NOMO-1 (cell line): ENCODE measurements around the gene RNF149.
A peak's percentile ranks its signal among the peaks of the same experiment; 100 is the strongest.
"Not testable (repeated sequence)": the region's sequence is repeated elsewhere in the genome, so short reads cannot be mapped to it uniquely, and the experiment has no call there.

ENCODE experiments used
- DNase-seq, 2 experiments: peaks; one replicate each; lab custom pipeline; 2025; ENCODE audit not compliant: unreplicated experiment in 2 of 2; lab: John Stamatoyannopoulos, UW

RNF149 gene

DNA sequence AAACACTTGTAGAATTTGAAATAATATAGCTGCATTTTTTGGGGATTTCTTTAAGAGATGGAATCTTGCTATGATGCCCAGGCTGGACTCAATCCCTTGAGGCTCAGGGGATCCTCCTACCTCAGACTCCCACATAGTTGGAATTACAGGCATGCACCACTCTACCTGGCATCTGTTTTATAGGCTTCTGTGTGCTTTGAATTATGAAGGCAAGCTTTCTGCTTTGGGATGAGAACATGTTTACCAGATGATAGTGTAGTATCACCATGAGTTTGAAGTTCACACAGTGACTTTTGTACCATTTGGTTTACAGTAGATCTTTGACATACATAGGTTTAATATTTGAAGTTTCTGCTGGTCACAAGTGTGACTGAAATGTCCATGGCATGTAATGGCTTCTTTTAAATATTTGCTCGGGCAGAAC is 45.1 kb downstream of the RNF149 start:
- DNase-seq: no peak

DNA sequence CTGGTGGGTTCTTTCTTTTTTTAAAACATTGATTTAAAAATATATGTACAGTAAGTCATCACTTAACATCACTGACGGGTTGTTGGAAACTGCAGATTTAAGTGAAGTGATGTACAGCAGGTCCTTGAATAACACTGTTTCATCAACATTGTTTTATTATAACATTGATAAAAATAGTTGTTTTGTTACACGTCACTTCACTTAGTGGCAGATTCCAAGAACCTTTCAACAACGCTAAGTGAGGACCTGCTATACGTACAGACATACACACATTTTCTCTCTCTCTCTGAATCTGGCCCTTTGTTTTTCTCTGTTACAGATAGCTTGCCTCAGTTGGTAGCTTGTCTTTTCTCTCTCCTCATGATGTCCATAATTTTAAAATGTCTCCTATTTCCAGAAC is 46.4 kb downstream of the RNF149 start:
- no peak for DNase-seq

DNA sequence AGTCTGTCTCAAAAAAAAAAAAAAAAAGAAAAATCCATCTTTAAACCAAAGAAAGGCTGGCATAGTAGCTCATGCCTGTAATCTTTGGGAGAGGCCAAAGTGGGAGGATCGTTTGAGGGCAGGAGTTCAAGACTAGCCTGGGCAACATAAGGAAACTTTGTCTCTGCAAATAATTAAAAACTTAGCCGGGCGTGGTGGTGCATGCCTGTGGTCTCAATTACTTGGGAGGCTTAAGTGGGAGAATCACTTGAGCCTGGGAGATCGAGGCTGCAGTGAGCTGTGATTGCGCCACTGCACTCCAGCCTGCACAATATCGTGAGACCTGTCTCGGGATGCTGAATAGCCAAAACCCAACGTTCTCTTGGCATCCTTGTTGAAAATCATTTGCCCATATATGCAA is 49.7 kb downstream of the RNF149 start:
- no peak for DNase-seq

DNA sequence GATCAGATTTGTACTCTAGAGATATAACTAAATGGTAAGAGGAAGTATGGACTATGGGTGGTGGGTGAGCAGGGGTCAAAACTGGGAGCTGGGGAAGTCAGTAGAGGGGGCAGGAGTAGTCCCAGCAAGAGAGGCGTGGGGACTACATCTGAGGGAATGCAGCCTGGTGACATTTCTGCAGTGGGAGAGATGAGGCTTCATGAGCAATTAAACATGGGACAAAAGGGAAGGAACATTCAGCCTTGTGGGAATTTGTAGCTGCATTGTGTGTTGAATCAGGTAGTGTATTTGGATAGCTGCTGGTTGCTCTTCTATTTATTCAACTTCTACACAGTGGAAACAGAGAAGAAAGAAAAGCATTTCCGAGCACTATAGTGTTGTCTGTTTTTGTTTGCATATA is 52.2 kb downstream of the RNF149 start:
- DNase-seq: no peak

DNA sequence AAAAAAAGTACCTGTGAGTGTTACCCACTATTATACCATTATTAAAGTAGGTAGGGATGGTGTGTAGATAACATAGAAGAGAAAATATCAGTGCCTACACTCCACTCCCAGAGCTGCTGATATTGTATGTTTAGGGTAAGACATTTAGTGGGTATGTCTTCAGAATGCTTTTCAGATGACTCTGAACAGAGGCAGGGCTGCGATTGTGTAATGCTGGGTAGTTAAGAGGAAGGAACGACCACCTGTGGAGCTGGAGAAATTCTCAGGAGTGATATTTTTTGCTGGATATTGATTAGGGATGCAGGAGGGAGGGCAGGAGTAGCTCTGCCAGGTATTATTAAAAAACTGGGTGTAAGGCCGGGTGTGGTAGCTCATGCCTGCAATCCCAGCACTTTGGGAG is 53.0 kb downstream of the RNF149 start:
- no peak for DNase-seq

DNA sequence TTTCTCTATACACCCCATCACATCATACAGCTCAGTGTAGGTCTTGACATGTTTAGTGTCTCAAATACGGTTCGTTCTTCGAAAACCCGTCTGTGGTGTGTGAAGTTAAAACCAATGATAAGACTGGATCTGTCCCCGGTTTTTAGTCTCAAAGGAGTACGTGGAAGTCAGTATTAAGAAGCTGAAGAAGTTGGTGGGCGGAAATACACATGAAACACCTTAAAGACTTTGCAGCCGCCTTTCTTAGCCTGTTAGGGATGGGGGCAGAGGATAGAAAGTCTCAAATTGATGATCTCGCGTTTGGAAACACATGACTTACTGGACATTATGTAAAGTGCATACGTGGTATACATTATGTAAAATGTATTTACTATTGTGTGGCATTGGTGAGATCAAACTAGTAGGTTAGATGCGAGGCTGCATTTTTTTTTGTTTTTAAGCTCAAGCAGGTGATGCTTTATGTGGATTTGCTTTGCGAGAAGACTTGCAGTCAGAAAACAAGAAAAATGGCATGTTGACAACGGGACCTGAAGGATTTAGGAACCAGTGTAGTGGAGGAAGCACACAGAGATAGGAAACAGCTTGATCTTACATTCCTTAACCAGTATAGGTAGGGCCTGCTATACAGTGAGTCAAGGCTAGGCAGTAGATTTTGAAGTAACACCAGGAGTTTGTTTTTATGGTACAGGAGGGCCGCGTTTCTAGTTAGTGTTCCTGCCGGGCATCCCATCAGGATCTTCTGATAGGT is 54.6 kb downstream of the RNF149 start:
- no peak for DNase-seq

DNA sequence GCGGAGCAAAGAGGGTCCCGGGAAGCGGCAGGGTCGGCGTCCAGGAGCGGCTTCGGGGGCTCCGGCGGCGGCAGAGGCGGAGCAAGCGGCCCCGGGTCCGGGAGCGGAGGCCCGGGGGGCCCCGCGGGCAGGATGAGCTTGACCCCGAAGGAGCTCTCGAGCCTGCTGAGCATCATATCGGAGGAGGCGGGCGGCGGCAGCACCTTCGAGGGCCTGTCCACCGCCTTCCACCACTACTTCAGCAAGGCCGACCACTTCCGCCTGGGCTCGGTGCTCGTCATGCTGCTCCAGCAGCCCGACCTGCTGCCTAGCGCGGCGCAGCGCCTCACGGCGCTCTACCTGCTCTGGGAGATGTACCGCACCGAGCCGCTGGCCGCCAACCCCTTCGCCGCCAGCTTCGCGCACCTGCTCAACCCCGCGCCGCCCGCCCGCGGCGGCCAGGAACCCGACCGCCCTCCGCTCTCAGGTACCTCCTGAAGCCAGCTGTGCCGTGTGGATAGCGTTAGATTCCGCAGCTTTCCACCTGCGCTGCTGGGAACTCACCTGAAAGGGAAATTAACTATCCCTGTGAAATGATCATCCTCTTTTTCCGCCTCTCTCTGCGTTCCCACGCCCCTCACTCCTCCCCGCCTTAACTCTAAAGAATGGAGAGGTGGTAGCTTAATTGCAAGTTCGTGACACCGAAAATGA is 55.3 kb downstream of the RNF149 start:
- peak; percentile 45 to 51 for DNase-seq

DNA sequence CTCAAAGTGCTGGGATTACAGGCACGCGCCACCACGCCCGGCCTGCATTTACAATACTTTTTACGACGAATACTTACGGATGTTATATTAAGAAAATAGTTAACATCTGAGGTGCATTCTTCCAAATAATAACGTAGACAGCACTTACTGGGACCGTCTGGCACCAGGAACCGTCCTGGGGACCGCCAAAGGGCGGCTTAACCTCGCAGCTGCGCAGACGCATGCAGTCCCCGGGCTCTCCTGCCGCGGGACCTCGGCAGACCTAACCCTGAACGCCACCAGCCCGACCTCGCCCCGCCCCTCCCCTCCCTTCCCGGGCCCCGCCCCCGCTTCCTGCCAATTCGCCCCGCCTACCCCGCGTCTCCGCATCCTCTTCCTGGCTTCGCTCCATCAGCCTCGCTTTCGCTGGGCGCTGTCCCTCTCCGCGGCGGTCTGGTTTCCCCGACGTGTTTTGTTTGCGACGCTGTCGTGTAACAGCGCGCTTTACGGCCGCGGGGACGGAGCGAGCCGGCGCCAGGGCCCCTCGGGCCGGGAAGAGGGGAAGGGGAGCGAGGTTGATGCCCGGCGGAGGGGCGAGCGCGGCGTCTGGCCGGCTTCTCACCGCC is 56.0 kb downstream of the RNF149 start, which contains the start of gene CNOT11:
Gene CNOT11 (plus strand): TSS at position 479 of the 605 bp plus-strand sequence. CDS start 79 bp downstream, at position 558.
- DNase-seq: peak; percentile 96 to 97

DNA sequence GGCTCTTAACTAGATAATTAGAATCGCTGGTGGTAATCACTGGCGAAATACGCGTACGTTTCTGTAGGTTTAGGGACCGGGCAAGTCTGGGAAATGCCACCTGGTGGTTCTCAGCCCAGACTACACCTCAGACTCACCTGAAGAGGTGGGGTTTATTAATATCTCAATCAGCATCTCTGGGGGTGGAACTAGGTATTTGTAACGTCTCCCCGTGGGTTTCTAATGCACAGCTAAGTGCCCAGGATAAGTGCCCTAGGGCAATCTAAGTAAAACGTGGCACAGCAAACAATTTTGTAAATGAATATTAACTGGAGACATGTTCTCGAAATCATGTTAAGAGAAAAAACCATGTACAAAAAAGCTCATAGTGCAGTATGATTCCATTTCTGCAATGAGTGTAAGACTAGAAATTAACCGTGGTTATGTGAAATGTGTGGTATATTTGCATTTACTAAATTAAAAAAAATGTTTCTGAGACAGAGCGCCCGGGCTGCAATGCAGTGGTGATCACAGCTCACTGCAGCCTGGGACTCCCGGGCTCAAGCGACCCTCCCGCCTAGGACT is 56.6 kb downstream of the RNF149 start:
- no peak for DNase-seq

DNA sequence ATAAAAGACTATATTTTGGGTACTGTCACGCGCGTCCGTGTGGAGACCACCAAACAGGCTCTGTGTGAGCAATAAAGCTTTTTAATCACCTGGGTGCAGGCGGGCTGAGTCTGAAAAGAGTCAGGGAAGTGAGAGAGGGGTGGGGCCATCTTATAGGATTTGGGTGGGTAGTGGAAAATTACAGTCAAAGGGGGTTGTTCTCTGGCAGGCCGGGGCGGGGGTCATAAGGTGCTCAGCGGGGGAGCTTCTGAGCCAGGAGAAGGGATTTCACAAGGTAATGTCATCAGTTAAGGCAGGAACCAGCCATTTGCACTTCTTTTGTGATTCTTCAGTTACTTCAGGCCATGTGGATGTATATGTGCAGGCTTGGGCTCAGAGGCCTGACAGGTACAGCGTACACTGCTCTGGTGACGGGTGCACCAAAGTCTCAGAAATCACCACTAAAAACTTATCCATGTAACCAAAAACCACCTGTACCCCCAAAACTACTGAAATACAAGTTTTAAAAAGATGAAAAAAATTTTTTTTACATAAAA is 57.2 kb downstream of the RNF149 start:
- not testable (repeated sequence) for DNase-seq

DNA sequence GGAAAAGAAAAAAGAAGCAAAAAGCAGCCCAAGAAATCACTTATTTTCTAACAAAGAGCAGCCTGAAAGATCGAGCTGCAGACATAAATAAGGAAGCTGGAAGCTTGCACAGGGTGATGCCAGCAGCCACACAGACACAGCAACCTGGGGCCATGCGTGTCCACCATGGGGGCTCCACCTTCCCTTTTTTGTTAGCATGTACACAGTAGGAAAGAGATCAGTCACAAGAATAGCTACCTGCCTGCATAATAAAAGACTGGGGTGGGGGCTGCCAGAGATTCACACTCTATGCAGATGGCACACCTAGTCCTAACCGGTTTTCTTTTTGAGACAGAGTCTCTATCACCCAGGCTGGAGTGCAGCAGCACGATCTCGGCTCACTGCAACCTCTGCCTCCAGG is 58.7 kb downstream of the RNF149 start:
- DNase-seq: no peak

DNA sequence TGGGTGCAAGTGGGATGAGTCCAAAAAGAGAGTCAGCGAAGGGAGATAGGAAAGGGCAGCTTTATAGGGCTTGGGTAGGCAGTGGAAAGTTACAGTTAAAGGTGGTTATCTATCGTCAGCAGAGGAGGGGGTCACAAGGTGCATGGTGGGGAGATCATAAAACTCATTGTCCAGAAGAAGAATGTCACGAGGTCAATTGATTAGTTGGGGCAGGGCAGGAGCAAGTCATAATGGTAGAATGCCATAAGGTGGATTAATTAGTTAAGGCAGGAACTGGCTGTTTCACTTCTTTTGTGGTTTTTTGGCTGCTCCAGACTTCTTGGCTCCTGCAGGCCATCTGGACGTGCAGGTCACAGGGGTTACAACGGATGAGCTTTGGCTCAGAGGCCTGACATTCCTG is 59.7 kb downstream of the RNF149 start:
- not testable (repeated sequence) for DNase-seq

DNA sequence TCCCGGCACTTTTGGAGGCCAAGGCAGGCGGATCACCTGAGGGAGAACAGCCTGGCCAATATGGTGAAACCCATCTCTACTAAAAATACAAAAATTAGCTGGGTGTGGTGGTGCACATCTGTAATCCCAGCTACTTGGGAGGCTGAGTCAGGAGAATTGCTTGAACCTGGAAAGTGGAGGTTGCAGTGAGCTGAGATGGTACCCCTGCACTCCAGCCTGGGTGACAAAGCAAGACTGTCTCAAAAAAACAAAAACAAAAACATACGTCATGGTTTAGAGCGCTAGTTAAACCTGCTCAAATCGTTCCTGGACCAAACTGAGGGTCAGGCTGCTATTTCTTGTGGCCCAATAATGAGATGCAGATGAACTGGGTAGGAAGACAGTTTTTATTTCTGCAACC is 63.0 kb downstream of the RNF149 start:
- not testable (repeated sequence) for DNase-seq

DNA sequence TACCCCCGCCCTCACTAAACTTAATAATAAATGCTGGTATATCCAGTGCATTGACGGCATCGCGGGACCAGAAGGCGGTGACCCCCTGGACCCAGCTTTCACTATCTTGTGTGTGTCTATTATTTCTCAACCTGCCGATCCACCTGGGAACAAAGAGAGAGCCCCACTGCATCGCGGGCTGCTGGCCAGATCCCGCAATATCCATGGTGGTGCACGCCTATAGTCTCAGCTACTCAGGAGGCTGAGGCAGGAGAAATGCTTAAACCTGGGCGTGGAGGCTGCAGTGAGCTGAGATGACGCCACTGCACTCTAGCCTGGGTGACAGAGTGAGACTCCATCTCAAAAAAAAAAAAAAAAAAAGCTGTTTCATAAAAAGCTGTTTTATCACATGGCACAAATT is 63.6 kb downstream of the RNF149 start:
- DNase-seq: not testable (repeated sequence)

DNA sequence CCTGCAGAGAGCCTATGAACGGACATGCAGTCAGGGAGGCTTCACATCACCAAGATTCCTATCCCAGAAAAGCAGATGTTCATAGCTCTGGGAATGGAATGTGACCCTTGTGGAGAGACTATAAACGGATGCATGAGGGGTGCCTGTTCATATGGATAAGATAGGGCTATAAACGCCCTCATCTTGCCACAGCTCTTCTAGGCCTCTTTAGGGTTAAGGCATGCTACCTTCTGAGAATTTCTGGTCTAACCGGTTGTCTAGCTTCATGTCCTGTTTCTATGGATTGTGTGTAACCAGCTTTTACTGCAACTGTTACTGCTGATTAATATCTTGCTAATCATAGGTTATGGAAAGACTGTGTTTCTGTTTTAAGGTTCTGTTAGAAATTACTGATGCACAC is 64.1 kb downstream of the RNF149 start:
- DNase-seq: not testable (repeated sequence)

DNA sequence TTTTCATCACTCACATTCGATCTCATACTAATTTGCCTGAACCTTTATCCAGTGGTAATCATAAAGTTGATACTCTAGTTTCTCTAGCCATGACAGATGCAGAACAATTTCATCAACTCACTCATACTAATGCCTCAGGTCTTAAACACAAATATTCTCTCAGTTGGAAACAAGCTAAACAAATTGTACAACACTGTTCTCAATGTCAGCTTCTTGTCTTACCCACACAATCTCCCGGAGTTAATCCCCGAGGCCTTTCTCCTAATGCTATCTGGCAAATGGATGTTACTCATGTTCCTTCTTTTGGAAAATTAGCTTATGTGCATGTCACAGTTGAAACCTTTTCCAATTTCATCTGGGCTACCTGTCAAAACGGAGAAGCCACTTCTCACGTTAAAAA is 67.3 kb downstream of the RNF149 start:
- no peak for DNase-seq

DNA sequence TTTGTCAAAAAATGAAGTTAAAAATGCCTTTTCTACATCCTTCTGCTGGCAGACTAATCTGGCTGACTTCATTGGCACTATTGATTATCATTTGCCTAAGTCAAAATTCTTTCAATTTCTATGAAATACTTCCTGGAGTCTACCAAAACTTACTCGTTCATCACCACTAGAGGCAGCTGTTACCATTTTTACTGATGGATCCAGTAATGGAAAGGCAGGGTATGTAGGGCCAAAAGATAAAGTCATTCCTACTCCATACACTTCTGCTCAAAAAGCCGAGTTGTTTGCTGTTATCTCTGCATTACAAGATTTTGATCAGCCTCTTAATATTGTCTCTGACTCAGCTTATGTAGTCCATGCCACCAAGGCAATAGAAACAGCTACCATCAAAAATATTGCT is 67.8 kb downstream of the RNF149 start:
- DNase-seq: not testable (repeated sequence)

DNA sequence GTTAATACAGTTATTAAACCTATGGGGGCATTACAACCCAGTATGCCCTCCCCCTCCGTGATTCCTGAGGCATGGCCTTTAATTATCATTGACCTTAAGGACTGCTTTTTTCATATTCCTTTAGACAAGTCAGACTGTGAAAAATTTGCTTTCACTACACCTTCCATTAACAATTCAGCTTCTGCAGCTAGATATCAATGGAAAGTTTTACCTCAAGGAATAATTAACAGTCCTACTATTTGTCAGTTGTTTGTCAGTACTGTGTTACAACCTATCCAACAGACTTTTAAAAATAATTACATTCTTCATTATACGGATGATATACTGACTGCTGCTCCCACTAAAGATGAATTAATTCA is 68.8 kb downstream of the RNF149 start:
- not testable (repeated sequence) for DNase-seq

DNA sequence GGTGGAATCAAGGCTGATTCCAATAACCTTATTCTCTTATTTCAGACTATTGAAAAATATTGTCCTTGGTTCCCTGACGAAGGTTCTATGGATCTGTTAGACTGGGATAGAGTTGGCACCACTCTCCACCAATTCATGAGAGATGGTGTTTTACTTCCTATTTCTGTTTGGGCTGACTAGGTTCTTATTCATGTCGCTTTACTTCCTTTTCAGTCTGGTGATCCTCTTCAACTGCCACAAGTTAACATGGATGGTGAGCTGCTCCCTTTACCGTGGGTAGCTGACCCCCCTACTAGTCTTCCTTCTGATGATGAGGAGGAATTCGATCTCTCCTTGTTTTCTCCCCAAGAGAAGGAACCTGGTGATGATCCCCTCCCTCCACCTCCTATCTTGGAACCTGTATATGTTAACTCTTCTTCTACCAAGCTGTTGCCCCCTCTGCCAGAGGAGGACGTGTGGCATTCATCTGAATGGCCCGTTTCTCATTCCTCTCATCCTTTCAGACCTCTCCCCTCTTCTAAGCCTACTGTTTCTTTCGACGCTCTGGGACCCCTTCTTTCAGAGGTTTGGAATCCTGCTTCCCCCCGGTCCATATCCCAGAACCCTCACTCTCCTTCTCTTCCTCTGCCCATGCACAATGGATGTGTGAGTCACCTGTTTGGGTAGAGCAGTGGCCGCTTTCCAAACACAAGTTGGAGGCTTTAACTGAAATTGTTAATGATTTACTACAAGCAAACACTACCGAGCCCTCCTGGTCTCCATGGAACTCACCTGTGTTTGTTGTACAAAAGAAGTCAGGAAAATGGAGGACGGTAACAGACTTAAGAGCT is 69.4 kb downstream of the RNF149 start:
- DNase-seq: no peak

DNA sequence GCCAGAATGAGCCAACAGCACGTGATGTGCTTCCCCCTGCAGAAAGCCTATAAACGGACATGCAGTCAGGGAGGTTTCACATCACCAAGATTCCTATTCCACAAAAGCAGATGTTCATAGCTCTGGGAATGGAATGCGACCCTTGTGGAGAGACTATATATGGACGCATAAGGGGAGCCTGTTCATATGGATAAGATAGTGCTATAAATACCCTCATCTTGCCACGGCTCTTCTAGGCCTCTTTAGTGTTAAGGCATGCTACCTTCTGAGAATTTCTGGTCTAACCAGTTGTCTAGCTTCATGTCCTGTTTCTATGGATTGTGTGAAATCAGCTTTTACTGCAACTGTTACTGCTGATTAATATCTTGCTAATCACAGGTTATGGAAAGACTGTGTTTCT is 70.6 kb downstream of the RNF149 start:
- DNase-seq: not testable (repeated sequence)
